Fibroblast of skin of right biceps (primary cell): ENCODE data around the gene CCDC85A.

Experiments
- DNase-seq: peaks from one replicate; pipeline ENCODE4 v3.0.0-alpha.2; 2013

Gene CCDC85A

GRCh38 chr2:56313500-56313921 is 129.7 kb downstream of the CCDC85A start:
- DNase-seq = no peak

GRCh38 chr2:56314371-56314770 is 130.6 kb downstream of the CCDC85A start:
- DNase-seq = no peak

- DNase-seq = peak; percentile 9
Observed at GRCh38 chr2:56314796-56315195, 131.0 kb downstream of the CCDC85A start.

GRCh38 chr2:56315376-56315775 is 131.6 kb downstream of the CCDC85A start:
- peak; percentile 28 for DNase-seq

- DNase-seq = no peak
Observed at GRCh38 chr2:56316011-56316410, 132.2 kb downstream of the CCDC85A start.

- no peak for DNase-seq
Observed at GRCh38 chr2:56318147-56318546, 134.4 kb downstream of the CCDC85A start.

- DNase-seq = no peak
Observed at GRCh38 chr2:56325661-56326345, 142.0 kb downstream of the CCDC85A start.

- no peak for DNase-seq
Observed at GRCh38 chr2:56326346-56326741, 142.6 kb downstream of the CCDC85A start.

- DNase-seq = no peak
Observed at GRCh38 chr2:56331810-56332209, 148.0 kb downstream of the CCDC85A start.

GRCh38 chr2:56333812-56334485 is 150.2 kb downstream of the CCDC85A start:
- no peak for DNase-seq

- DNase-seq = peak; percentile 32
Observed at GRCh38 chr2:56334622-56335021, 150.8 kb downstream of the CCDC85A start.

- peak; percentile 10 for DNase-seq
Observed at GRCh38 chr2:56335101-56335500, 151.3 kb downstream of the CCDC85A start.

- DNase-seq = no peak
Observed at GRCh38 chr2:56337342-56337741, 153.6 kb downstream of the CCDC85A start.

GRCh38 chr2:56338232-56338631 is 154.4 kb downstream of the CCDC85A start:
- DNase-seq = no peak

GRCh38 chr2:56344771-56345170 is 161.0 kb downstream of the CCDC85A start:
- no peak for DNase-seq

- DNase-seq = no peak
Observed at GRCh38 chr2:56347881-56348280, 164.1 kb downstream of the CCDC85A start.

GRCh38 chr2:56348392-56349210 is 164.8 kb downstream of the CCDC85A start:
- DNase-seq = no peak

- peak; percentile 58 for DNase-seq
Observed at GRCh38 chr2:56357655-56358295, 174.0 kb downstream of the CCDC85A start.

- DNase-seq = no peak
Observed at GRCh38 chr2:56361844-56362243, 178.1 kb downstream of the CCDC85A start.

- no peak for DNase-seq
Observed at GRCh38 chr2:56364902-56365301, 181.1 kb downstream of the CCDC85A start.

- peak; percentile 47 for DNase-seq
Observed at GRCh38 chr2:56369316-56369715, 185.5 kb downstream of the CCDC85A start.

- DNase-seq = peak; percentile 9
Observed at GRCh38 chr2:56372071-56372656, 188.4 kb downstream of the CCDC85A start.

- DNase-seq = no peak
Observed at GRCh38 chr2:56375251-56375650, 191.5 kb downstream of the CCDC85A start.
